H9 (cell line): ENCODE data around the gene NEDD4. TPM values are rescaled to one million over a fixed set of nuclear protein-coding genes. Genes with fewer than 3 reads are reported as not detected.

Experiments
- DNase-seq: peaks from one replicate; pipeline ENCODE4 v3.0.0-alpha.2; 2017
- H2AFZ ChIP-seq: one replicate; pipeline ENCODE4 v1.6.1; 2013; ENCODE audit warnings: mild to moderate bottlenecking, low read length, control low read depth, moderate library complexity
- H2AK5ac ChIP-seq: 2 replicates; pipeline ENCODE4 v1.6.1; 2013; ENCODE audit warnings: low read length, control low read depth, mixed read lengths; ENCODE audit not compliant: insufficient read length
- H2BK120ac ChIP-seq: one replicate; pipeline ENCODE4 v1.6.1; 2013; ENCODE audit warnings: low read depth, mild to moderate bottlenecking, low read length, control low read depth, inconsistent platforms; ENCODE audit not compliant: poor library complexity, severe bottlenecking
- H2BK12ac ChIP-seq: 2 replicates; pipeline ENCODE4 v1.6.1; 2013; ENCODE audit warnings: low read length, control low read depth, mixed read lengths, low read depth; ENCODE audit not compliant: insufficient read length
- H2BK15ac ChIP-seq: 2 replicates; pipeline ENCODE4 v1.6.1; 2013; ENCODE audit warnings: low read depth, low read length, control low read depth
- H2BK20ac ChIP-seq: one replicate; pipeline ENCODE4 v1.6.1; 2013; ENCODE audit warnings: low read depth, mild to moderate bottlenecking, low read length, control low read depth, inconsistent platforms; ENCODE audit not compliant: poor library complexity, severe bottlenecking
- H2BK5ac ChIP-seq: 2 replicates; pipeline ENCODE4 v1.6.1; 2013; ENCODE audit warnings: low read length, control low read depth, mixed read lengths; ENCODE audit not compliant: insufficient read length
- H3K14ac ChIP-seq: 2 replicates; pipeline ENCODE4 v1.6.1; 2013; ENCODE audit warnings: low read length, control low read depth; ENCODE audit not compliant: insufficient read depth
- H3K18ac ChIP-seq: 2 replicates; pipeline ENCODE4 v1.6.1; 2013; ENCODE audit warnings: low read depth, mild to moderate bottlenecking, mixed read lengths, low read length, control low read depth; ENCODE audit not compliant: insufficient read length
- H3K23ac ChIP-seq: 2 replicates; pipeline ENCODE4 v1.6.1; 2013; ENCODE audit warnings: low read length, control low read depth, mixed read lengths, low read depth; ENCODE audit not compliant: insufficient read length
- H3K23me2 ChIP-seq: 2 replicates; pipeline ENCODE4 v1.6.1; 2013; ENCODE audit warnings: low read depth, mild to moderate bottlenecking, mixed read lengths, low read length, control low read depth; ENCODE audit not compliant: insufficient read length, poor library complexity, severe bottlenecking
- H3K27ac ChIP-seq: 2 replicates; pipeline ENCODE4 v1.5.1; 2013; ENCODE audit warnings: low read length, control low read depth, mixed read lengths, low read depth; ENCODE audit not compliant: insufficient read length
- H3K27me3 ChIP-seq: 2 replicates; pipeline ENCODE4 v1.6.1; 2013; ENCODE audit warnings: low read length, control low read depth, inconsistent platforms; ENCODE audit not compliant: insufficient read depth
- H3K4ac ChIP-seq: 2 replicates; pipeline ENCODE4 v1.6.1; 2013; ENCODE audit warnings: low read depth, mild to moderate bottlenecking, control low read depth, inconsistent platforms, low read length, moderate library complexity
- H3K4me1 ChIP-seq: 2 replicates; pipeline ENCODE4 v1.6.1; 2013; ENCODE audit warnings: low read length, control low read depth, inconsistent platforms; ENCODE audit not compliant: insufficient read depth
- H3K4me2 ChIP-seq: 2 replicates; pipeline ENCODE4 v1.6.1; 2013; ENCODE audit warnings: low read length, control low read depth, mixed read lengths; ENCODE audit not compliant: insufficient read length, insufficient read depth
- H3K56ac ChIP-seq: 2 replicates; pipeline ENCODE4 v1.6.1; 2013; ENCODE audit warnings: low read depth, mild to moderate bottlenecking, mixed read lengths, low read length, control low read depth; ENCODE audit not compliant: insufficient read length
- H3K79me1 ChIP-seq: 2 replicates; pipeline ENCODE4 v1.6.1; 2013; ENCODE audit warnings: low read depth, mild to moderate bottlenecking, moderate library complexity, low read length, control low read depth, inconsistent platforms; ENCODE audit not compliant: insufficient read depth, poor library complexity, severe bottlenecking
- H3K79me2 ChIP-seq: 2 replicates; pipeline ENCODE4 v1.6.1; 2013; ENCODE audit warnings: low read length, control low read depth, inconsistent platforms; ENCODE audit not compliant: insufficient read depth
- H3K9ac ChIP-seq: 2 replicates; pipeline ENCODE4 v1.6.1; 2013; ENCODE audit warnings: low read length, control low read depth, mixed read lengths; ENCODE audit not compliant: insufficient read length; ENCODE audit errors: extremely low read depth
- H3K9me3 ChIP-seq: one replicate; pipeline ENCODE4 v1.6.1; 2013; ENCODE audit warnings: low read depth, low read length, inconsistent platforms; ENCODE audit not compliant: control insufficient read depth
- H3T11ph ChIP-seq: one replicate; pipeline ENCODE4 v1.6.1; 2013; ENCODE audit warnings: mild to moderate bottlenecking, low read length, control low read depth, inconsistent platforms
- H4K20me1 ChIP-seq: one replicate; pipeline ENCODE4 v1.6.1; 2013; ENCODE audit not compliant: control insufficient read depth, insufficient read length, insufficient read depth
- H4K5ac ChIP-seq: 2 replicates; pipeline ENCODE4 v1.6.1; 2013; ENCODE audit warnings: low read depth, mild to moderate bottlenecking, mixed read lengths, low read length, control low read depth; ENCODE audit not compliant: insufficient read length
- H4K8ac ChIP-seq: replicated peaks from 2 replicates; pipeline ENCODE4 v1.6.1; 2013; ENCODE audit warnings: low read length, control low read depth, mixed read lengths, low read depth; ENCODE audit not compliant: insufficient read length
- H4K91ac ChIP-seq: 2 replicates; pipeline ENCODE4 v1.6.1; 2013; ENCODE audit warnings: low read depth, mild to moderate bottlenecking, moderate library complexity, mixed read lengths, low read length, control low read depth; ENCODE audit not compliant: insufficient read length
- H3K27ac Mint-ChIP-seq, 3 experiments: 2 replicates in 2 of 3; 3 replicates in 1 of 3; pipeline ENCODE4 v1.8.0; 2020 to 2021; ENCODE audit warnings: mixed read lengths in 3 of 3, mild to moderate bottlenecking in 1 of 3, moderate library complexity in 1 of 3
- H3K27me3 Mint-ChIP-seq: 2 replicates; pipeline ENCODE4 v1.8.0; 2021; ENCODE audit warnings: low read depth, mild to moderate bottlenecking, moderate library complexity, mixed read lengths
- H3K36me3 Mint-ChIP-seq, 3 experiments: 2 replicates in 2 of 3; 3 replicates in 1 of 3; pipeline ENCODE4 v1.8.0; 2020 to 2021; ENCODE audit warnings: low read depth in 3 of 3, mixed read lengths in 3 of 3; ENCODE audit not compliant: insufficient read depth in 1 of 3
- H3K4me1 Mint-ChIP-seq, 2 experiments: 2 replicates each; pipeline ENCODE4 v1.8.0; 2020; ENCODE audit warnings: mixed read lengths in 2 of 2
- H3K4me3 Mint-ChIP-seq, 2 experiments: 2 replicates in 1 of 2; 3 replicates in 1 of 2; pipeline ENCODE4 v1.8.0; 2020 to 2021; ENCODE audit warnings: mild to moderate bottlenecking in 2 of 2, mixed read lengths in 2 of 2, moderate library complexity in 1 of 2
- H3K9me3 Mint-ChIP-seq, 2 experiments: 2 replicates in 1 of 2; 3 replicates in 1 of 2; pipeline ENCODE4 v1.8.0; 2020; ENCODE audit warnings: mild to moderate bottlenecking in 2 of 2, mixed read lengths in 2 of 2, moderate library complexity in 1 of 2
- WGBS: extraction: QIAGEN DNeasy Blood & Tissue Kit; methylation state at CpG from one replicate; pipeline ENCODE4 v1.1.7; 2013; ENCODE audit warnings: missing lambda C conversion rate, low lambda C conversion rate, mixed read lengths; ENCODE audit not compliant: insufficient read length; ENCODE audit errors: extremely low coverage; 5-methylcytosine and 5-hydroxymethylcytosine counted together
- total RNA-seq: library from RNA; stranded (reverse); gene quantifications from 2 replicates; pipeline ENCODE4 v1.2.1, GENCODE V29; 2021
- TF ChIP-seq, protein P1 (sequence below): fragments of 200-600 bp; sonication (generic); conservative IDR thresholded peaks from 3 replicates; pipeline ENCODE4 v1.8.0; 2021; ENCODE audit warnings: antibody characterized with exemption, mild to moderate bottlenecking

The NEDD4 gene
- total RNA-seq, 1 experiment from 2014 or later, result 9.6 TPM

DNA sequence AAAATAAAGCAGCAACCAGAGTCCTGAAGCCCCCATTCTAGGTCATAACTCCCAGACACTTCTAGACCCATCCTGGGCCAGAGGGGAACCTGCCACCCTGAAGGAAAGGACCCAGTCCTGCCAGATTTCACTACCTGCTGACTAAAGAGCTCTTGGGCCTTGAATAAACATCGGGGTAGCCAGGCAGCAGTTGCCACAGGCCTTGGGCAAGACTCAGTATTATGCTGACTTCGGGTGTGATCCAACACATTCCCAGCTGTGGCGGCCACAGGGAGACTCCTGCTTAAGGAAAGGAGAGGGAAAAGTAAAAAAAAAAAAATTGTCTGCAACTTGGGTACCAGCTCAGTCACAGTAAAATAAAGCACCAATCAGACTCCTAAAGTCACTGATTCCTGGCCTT is 23.8 kb downstream of the NEDD4 start:
- no peaks in the 10 kb centered on the region for H3K4me1 ChIP-seq
- no peak overlapping the region for H3K9ac ChIP-seq
- H3K4me2 ChIP-seq, result no peak overlapping the region
- Mint-ChIP-seq H3K36me3 (no peaks in the 10 kb centered on the region), H3K9me3 (no peaks in the 10 kb centered on the region), H3K4me3 (no peak overlapping the region), H3K27me3 (no peaks in the 10 kb centered on the region), H3K4me1 (no peaks in the 10 kb centered on the region), H3K27ac (0 out of 7 replicates have a peak overlapping the region, but pooled peaks of 2 of the 3 experiments have one; percentile 14 to 53)
- no peak overlapping the region for H2BK12ac ChIP-seq
- no peaks in the 10 kb centered on the region for H3K9me3 ChIP-seq
- no peak overlapping the region for H2BK15ac ChIP-seq
- H3K27me3 ChIP-seq, result no peaks in the 10 kb centered on the region
- TF ChIP-seq, protein P1, sequence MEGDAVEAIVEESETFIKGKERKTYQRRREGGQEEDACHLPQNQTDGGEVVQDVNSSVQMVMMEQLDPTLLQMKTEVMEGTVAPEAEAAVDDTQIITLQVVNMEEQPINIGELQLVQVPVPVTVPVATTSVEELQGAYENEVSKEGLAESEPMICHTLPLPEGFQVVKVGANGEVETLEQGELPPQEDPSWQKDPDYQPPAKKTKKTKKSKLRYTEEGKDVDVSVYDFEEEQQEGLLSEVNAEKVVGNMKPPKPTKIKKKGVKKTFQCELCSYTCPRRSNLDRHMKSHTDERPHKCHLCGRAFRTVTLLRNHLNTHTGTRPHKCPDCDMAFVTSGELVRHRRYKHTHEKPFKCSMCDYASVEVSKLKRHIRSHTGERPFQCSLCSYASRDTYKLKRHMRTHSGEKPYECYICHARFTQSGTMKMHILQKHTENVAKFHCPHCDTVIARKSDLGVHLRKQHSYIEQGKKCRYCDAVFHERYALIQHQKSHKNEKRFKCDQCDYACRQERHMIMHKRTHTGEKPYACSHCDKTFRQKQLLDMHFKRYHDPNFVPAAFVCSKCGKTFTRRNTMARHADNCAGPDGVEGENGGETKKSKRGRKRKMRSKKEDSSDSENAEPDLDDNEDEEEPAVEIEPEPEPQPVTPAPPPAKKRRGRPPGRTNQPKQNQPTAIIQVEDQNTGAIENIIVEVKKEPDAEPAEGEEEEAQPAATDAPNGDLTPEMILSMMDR, result no peak
- H2BK20ac ChIP-seq, result no peak overlapping the region
- H3K56ac ChIP-seq, result no peak overlapping the region
- no peak overlapping the region for H4K8ac ChIP-seq
- H2AFZ ChIP-seq, result no peak overlapping the region
- H2AK5ac ChIP-seq, result no peak overlapping the region
- H3K27ac ChIP-seq, result no peak overlapping the region
- no peak overlapping the region for H2BK5ac ChIP-seq
- H3K14ac ChIP-seq, result no peak overlapping the region
- no peak for DNase-seq
- H3K18ac ChIP-seq, result no peak overlapping the region
- no peak overlapping the region for H2BK120ac ChIP-seq
- no CpG with 5 or more reads among the region's 3 CpGs for WGBS
- H3K79me2 ChIP-seq, result no peaks in the 10 kb centered on the region
- no peak overlapping the region for H3K23ac ChIP-seq
- no peaks in the 10 kb centered on the region for H3K79me1 ChIP-seq
- no peaks in the 10 kb centered on the region for H3K23me2 ChIP-seq
- no peak overlapping the region for H4K5ac ChIP-seq
- H3T11ph ChIP-seq, result no peak overlapping the region
- no peak overlapping the region for H3K4ac ChIP-seq
- H4K20me1 ChIP-seq, result no peaks in the 10 kb centered on the region
- H4K91ac ChIP-seq, result no peak overlapping the region
